ELF-1 (cell line): ENCODE measurements around the gene LMBR1L.

Source experiments
- DNase-seq: peaks from one replicate; pipeline ENCODE4 v3.0.0-alpha.2; 2016; ENCODE audit warnings: low read depth, low spot score

The LMBR1L gene

DNA sequence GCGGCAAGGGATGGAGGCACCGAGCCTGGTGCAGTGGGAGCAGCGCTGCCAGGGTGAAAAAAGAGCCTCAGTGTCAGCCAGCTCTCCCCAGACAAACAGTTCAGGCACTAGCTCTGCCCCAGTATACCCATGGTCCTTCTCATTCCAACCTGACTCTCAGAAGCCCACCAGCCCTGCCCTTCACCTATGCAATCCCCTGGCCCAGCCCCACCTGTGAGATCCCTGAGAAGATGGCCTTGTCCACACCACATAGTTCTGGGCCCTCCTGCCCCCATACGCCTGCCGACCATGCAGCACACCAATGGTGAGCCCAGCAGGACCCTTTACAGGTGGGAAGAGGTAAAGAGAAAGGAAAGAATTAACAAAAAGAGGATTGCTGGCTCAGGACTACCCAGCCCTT, 56.6 kb downstream of the LMBR1L start:
- no peak for DNase-seq

DNA sequence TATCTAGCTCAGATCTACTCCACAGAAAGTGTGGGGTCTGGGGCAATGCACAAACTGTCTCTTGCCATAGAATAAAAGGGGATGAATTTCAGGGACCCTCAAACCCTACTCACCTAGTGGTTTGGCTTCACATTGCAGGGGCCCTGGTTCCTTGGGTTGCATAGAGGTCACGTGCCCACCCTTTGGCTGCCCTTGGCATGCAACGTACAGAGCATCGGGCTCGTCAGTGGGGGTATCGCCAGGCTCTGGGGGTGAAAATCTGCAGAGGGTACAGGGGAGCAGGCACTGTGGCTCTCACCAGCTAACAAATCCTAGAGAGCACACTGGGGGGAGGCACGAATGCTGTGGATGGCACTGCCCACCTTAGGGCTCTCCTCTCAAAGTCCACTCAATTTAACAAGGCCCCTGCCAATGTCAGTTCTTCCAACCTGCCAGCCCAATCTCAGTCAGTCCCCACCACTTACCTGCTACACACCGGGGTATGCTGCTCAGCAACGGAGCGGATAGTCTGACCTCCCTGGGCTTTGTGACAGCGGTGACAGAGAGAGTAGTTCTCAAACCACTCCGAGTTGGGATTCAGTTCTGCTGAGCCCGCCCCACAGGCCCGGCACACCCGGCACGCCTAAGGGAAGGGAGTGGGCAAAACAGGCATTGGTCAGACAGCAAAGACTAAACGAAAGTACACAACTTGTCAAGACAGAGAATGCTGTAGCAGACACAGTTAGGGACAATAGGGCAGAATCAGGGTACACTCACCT, 58.0 kb downstream of the LMBR1L start:
- DNase-seq: no peak

DNA sequence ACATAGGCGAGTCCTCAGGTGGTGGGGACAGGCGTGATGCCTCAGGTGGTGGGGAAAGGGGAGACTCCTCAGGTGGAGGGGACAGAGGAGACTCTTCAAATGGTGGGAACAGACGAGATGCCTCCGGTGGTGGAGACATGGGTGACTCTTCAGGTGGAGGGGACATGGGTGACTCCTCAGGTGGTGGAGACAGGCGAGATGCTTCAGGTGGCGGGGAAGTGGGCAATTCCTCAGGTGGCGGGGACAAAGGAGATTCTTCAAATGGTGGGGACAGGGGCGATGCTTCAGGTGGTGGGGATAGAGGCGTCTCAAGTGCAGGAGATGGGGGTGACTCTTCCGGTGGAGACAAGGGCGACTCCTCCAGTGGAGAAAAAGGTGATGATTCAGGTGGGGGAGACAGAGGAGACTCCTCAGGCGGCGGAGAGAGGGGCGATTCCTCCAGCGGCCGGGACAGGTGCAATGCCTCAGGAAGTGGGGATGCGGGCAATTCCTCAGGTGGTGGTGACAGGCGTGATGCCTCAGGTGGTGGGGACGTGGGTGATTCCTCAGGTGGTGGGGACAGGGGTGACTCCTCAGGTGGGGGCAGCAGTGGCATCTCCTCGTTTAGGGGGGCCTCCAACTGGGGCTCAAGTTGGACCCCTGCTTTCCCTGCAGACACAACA, 58.7 kb downstream of the LMBR1L start:
- DNase-seq: no peak

GRCh38 chr12:49051373-49051764, 59.3 kb downstream of the LMBR1L start:
- no peak for DNase-seq

DNA sequence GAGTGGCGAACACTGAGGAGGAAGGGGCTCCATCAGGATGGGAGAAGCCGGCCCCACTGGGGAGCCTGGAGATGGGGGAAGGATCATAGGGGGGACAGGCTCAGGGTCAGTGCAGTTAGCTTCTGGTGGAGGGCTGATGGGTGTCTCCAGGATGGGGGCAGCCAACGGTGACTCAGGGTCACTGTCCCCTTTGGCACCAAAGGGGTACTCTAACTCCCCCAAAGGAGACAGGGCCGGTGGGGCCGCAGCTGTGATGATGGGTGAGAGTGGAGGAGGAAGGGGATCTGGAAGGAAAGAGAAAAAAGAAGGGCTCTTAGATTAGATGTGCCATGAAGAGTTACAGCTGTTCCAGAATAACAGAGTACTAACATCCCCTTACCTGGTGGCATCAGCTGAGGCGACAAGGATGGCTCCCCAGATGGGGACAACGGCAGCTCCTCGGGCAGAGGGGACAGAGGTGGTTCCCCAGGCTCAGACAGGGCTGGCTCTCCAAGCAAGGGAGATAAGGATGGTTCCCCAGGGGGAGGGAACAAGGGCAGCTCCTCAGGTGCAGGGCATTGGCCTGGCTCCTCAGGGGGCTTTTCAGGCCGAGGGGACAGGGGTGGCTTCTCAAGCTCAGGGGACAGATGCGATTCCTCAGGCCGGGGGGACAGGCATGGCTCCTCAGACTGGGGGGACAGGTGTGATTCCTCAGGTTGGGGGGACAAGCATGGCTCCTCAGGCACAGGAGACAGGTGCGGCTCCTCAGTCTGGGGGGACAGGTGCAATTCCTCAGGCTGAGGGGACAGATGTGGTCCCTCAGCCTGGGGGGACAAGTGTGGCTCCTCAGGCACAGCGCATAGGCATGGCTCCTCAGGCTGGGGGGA, 59.9 kb downstream of the LMBR1L start:
- no peak for DNase-seq

GRCh38 chr12:49049566-49050224, 61.0 kb downstream of the LMBR1L start:
- DNase-seq: no peak

DNA sequence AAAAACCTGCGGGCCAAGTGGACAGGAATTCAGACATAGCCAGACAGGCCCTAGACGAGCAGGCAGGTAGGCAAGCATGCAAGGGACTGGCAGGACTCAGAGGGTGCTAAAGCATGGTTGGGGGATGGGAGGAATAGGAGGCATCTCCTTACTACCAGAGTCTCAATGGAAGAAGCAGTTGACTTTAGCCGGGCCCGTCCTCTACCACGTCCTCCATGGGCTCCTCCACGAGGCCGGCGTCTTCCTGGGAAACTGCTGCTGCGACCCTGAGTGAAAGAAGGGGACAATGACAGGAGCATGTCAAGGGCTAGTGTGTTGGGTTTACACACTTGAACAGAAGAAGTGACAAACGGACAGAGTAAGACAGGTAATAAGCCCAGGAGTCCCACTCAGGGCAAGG, 61.7 kb downstream of the LMBR1L start:
- DNase-seq: no peak
